Pons (tissue), 1 donor: Measurements from ENCODE around the gene HOXB3.
A peak's percentile ranks its signal among the peaks of the same experiment; 100 is the strongest.
"Not testable (repeated sequence)": the region's sequence is repeated elsewhere in the genome, so short reads cannot be mapped to it uniquely, and the experiment has no call there.

Source experiments
- DNase-seq: peaks from one replicate; pipeline ENCODE4 v3.0.0-alpha.2; 2016; ENCODE audit warnings: low spot score

HOXB3 gene

GRCh38 chr17:48526608-48527546 is 63.2 kb downstream of the HOXB3 start:
- DNase-seq = no peak

DNA sequence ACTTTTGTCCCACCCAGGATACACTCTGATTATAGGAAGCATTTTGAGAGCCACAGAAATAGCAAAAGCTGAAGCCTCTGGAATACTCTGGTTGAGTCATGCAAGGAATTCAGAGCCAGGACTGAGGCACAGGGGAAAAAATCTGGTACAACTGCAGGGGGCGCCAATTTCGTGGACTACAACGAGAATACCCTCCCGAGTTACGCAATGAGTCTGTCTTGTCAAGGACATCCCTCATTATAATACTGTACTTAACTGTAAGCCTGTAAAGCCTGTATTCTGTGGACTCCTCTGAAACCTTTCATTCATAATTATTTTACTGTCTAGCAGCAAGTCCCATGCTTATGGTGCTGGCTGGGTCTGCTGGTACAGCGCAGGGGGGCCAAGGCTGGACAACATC is 67.0 kb downstream of the HOXB3 start:
- no peak for DNase-seq

DNA sequence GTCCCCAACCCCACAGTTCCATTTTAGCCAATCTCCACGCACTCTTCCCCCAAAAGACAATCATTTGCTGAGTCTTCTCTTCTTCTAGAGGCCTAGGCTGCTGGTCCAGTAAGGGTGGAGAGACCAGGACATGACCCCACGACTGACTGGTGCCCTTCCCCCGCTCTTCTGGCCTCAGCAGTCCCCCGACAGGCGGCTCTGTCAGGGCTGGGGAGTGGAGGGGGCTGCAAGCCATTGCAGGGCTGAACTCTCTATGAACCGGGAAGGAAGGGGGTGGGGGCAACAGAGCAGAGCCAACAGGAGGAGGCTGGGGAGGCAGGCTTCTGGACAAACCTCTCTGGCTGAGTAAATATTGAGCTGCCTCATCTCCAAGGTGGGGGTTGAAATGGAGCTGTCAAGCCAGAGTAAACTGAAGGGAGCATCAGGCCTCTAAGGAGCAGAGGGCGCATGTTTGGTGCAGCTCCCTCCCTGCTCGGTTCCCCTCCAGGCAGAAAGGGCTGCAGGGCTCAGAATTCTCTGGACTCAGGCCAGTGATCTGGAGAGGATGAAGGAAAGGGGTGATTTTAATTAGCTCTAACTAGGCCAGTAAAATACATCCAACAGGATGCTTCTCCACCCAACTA is 67.9 kb downstream of the HOXB3 start:
- DNase-seq = no peak

DNA sequence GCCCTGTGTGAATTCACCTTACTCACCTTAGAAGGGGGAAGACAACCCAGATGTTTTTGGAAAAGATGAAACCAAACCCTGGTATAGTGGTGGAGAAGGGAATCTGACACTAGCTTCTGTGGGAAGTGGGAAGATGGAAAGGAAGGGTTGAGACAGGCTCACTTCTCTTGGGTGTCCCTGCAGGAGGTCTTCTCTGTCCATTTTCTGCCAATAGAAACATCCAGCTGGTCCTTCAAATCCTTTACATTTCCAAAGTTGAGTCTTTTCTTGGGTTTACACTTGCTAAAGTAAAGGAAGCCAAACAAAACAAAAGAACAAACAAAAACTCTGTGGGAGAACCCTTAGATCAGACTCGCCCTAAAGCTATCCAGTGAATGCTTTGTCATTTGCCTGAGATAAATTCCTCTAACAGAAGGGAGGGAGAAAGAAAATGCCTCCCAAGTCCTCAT is 69.4 kb downstream of the HOXB3 start:
- no peak for DNase-seq

DNA sequence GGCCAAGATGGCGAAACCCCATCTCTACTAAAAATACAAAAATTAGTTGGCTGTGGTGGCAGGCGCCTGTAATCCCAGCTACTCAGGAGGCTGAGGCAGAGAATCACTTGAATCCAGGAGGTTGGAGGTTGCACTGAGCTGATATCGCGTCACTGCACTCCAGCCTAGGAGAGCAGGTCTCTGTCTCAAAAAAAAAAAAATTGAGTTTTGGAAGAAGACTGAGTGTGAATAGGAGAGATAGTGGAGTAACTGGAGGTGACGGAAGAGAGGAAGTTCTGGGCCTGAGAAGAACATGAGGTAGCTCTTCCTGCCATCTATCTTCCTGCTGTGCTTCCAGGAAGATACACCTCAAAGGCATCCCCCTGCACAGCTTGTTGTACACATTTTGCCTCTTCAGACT is 70.6 kb downstream of the HOXB3 start:
- DNase-seq = no peak

GRCh38 chr17:48517478-48517877 is 72.6 kb downstream of the HOXB3 start:
- DNase-seq = no peak

DNA sequence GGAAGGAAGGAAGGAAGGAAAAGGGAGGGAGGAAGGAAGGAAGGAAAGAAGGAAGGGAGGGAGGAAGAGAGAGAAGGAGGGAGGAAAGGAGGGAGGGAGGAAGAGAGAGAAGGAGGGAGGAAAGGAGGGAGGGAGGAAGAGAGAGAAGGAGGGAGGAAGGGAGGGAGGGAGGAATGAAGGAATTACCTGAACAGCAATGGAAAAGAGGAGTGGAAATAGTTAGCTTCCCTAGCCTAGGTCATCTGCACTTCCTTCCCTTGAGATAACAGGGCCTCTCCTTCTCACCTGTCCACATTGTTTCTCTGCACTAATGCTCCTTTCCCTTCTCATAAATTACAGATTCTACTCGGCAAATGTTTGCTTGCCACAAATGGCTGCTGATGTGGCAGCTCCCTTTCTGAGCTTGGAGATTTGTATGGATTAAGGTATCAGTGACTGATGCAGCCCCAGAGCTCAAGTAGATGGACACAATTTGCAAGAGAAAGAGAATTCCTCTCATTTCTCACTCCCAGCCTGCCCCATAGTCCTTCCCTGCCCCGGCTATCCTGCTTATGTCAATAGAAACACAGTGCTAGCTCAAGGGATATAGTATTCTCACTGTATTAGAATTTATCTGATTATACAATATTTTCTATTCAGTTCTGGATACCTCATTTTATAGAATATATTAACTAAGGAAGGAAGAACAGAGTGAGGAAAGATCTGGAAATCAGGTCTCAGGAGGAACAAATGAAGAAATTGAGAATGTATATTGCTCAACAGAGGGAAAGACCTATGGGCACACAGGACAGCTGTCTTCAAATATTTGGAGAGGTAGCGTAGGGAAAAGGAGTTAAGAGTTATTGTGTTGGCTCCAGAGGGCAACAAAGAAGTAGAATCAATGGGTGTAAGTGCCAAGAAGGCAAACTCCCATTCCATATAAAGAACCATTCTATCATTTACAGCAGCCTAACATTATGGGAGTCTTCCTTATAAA is 73.8 kb downstream of the HOXB3 start:
- DNase-seq = no peak

- DNase-seq = no peak
Observed at GRCh38 chr17:48514477-48514876, 75.6 kb downstream of the HOXB3 start.

DNA sequence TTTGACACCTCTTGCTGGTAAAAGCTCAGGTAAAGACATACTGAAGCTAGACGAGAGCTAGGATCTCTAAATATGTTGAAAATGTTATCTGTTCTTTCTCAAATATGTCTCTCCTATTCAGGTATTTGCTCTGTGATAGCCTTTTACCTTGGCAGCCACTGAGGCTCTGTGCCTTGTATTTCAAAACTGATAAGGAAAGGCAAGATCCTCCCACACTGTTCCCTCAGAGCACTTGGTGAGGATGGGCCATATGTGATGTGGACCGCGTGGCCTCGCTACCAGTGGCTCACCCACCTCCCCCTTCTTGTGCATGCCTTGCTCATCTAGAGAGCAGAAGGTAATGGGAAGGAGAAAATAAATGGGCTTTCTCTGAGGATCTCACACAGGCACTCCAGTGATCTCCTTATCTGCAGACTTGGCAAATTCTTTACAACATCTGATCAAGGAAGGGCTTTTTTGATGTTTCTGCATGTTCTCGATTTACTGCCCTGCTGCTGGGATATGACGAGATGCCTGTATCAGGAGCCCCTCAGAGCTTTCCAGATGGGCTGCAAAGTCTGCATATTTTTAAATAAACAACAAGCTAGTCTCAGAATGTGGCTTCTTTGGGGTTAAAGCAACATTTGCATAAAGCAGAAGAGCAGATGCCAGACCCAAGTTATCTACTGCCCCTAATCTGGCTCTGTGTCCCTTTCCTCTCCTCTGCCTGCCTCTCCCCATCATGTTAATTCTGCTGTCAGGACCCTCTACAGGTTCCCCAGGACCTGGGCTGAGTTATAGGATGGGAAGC is 76.2 kb downstream of the HOXB3 start:
- DNase-seq = no peak

- DNase-seq = no peak
Observed at GRCh38 chr17:48513097-48513496, 76.9 kb downstream of the HOXB3 start.

GRCh38 chr17:48510761-48511604 is 79.1 kb downstream of the HOXB3 start:
- no peak for DNase-seq

- no peak for DNase-seq
Observed at GRCh38 chr17:48510381-48510760, 79.7 kb downstream of the HOXB3 start.

GRCh38 chr17:48509708-48510107 is 80.3 kb downstream of the HOXB3 start:
- DNase-seq = not testable (repeated sequence)

DNA sequence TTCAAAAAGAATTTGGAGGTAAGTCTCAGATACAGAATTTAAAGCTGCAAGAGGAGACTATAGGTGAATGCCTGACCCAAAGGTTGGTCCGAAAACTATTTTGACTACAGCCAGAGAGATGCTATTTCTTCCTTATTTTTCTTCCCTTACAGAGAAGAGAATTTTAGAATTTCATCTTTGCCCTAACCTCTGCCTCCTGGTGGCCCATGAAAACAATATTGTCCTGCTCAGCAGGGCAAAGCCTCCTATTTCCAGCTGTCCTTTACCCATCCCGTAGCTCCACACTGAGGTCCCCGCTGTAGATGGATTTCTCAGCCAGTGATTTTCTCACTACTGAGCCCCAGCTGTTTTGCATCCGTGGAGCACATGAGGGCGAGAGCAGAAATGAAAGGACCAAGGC is 83.8 kb downstream of the HOXB3 start:
- DNase-seq = no peak

- peak; percentile 12 for DNase-seq
Observed at GRCh38 chr17:48505788-48506187, 84.3 kb downstream of the HOXB3 start.

- DNase-seq = no peak
Observed at GRCh38 chr17:48504953-48505352, 85.1 kb downstream of the HOXB3 start.

DNA sequence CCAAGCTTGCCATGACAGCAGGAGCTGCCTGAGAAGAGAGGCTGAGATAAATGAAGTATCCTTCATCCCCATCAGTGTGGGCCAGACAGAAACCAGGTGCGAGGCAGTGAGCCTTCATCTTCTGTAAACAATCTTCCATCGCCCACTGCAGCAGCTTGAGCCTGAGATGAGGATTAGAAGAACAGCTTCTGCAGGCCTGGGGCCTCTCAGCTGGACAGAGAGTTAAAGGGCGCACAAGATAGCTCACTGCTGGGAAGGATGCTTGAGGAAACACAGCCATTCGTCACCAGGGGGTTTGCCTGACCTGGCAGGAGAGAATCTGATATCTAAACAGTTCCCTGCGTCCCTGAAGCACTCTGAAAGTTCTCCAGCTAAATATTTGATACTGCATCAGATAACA is 86.3 kb downstream of the HOXB3 start:
- no peak for DNase-seq

DNA sequence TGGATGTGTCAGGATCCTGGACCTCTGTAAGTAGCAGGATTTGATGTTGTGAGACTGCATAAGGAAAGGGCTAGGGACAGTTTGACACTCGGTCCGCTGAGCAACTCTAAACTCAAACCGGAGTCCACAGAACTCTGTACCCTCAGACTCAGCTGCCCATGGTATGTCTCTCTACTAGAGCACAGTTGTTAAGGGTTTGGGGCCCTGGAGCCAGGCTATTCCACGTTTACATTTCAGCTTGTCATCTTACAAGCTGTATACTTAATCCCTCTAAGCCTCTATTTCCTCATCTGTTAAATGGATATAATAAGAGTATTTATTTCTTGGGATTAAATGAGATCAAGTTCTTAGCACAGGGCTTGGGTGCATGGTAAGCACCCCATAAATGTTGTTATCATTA is 87.1 kb downstream of the HOXB3 start:
- no peak for DNase-seq

- no peak for DNase-seq
Observed at GRCh38 chr17:48502312-48502711, 87.7 kb downstream of the HOXB3 start.
